ENCODE measurements around the gene AKAP17A. TPM values are rescaled to one million over a fixed set of nuclear protein-coding genes. Genes with fewer than 3 reads are reported as not detected.

The AKAP17A gene
- total and polyA plus RNA-seq, 2 experiments from 2014 or later = 46.3 to 85.2 TPM

- Histone ChIP-seq H3K79me2 (peaks cover 41% of the 10 kb centered on the region), H3K27me3 (no peaks in the 10 kb centered on the region), H2AFZ (no peak overlapping the region), H3K36me3 (replicated peaks; ENCODE audit: insufficient read depth, low read depth) (peaks cover 3% of the 10 kb centered on the region), H3K9me3 (ENCODE audit: low read depth) (peaks cover 3% of the 10 kb centered on the region), H3K9me2 (replicated peaks; ENCODE audit: insufficient read depth) (no peaks in the 10 kb centered on the region), H3K4me1 (ENCODE audit: insufficient read depth) (peaks cover 6% of the 10 kb centered on the region), H3K4me2 (no peak overlapping the region), H4K20me1 (ENCODE audit: insufficient read depth, poor library complexity, severe bottlenecking) (peaks cover 53% of the 10 kb centered on the region), H3K27ac (no peak overlapping the region), H3K4me3 (no peak overlapping the region)
- WGBS (ENCODE audit: low lambda C conversion rate, missing lambda C conversion rate) = 94% methylated on average over 46 of the region's 50 CpGs
- DNase-seq (ENCODE audit: low spot score) = no peak
- TF ChIP-seq, protein P1, sequence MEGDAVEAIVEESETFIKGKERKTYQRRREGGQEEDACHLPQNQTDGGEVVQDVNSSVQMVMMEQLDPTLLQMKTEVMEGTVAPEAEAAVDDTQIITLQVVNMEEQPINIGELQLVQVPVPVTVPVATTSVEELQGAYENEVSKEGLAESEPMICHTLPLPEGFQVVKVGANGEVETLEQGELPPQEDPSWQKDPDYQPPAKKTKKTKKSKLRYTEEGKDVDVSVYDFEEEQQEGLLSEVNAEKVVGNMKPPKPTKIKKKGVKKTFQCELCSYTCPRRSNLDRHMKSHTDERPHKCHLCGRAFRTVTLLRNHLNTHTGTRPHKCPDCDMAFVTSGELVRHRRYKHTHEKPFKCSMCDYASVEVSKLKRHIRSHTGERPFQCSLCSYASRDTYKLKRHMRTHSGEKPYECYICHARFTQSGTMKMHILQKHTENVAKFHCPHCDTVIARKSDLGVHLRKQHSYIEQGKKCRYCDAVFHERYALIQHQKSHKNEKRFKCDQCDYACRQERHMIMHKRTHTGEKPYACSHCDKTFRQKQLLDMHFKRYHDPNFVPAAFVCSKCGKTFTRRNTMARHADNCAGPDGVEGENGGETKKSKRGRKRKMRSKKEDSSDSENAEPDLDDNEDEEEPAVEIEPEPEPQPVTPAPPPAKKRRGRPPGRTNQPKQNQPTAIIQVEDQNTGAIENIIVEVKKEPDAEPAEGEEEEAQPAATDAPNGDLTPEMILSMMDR (IDR thresholded peaks at IDR 0.05; ENCODE audit: poor library complexity) = no peak
- TF ChIP-seq EZH2phosphoT487 (IDR thresholded peaks at IDR 0.05; ENCODE audit: low read depth, severe bottlenecking, unreplicated experiment) (no peak), EZH2 (IDR thresholded peaks at IDR 0.05; ENCODE audit: borderline replicate concordance) (no peak)
These were observed 6.8 kb downstream of the AKAP17A start for GRCh38 chrX:1598021-1598875.

DNA sequence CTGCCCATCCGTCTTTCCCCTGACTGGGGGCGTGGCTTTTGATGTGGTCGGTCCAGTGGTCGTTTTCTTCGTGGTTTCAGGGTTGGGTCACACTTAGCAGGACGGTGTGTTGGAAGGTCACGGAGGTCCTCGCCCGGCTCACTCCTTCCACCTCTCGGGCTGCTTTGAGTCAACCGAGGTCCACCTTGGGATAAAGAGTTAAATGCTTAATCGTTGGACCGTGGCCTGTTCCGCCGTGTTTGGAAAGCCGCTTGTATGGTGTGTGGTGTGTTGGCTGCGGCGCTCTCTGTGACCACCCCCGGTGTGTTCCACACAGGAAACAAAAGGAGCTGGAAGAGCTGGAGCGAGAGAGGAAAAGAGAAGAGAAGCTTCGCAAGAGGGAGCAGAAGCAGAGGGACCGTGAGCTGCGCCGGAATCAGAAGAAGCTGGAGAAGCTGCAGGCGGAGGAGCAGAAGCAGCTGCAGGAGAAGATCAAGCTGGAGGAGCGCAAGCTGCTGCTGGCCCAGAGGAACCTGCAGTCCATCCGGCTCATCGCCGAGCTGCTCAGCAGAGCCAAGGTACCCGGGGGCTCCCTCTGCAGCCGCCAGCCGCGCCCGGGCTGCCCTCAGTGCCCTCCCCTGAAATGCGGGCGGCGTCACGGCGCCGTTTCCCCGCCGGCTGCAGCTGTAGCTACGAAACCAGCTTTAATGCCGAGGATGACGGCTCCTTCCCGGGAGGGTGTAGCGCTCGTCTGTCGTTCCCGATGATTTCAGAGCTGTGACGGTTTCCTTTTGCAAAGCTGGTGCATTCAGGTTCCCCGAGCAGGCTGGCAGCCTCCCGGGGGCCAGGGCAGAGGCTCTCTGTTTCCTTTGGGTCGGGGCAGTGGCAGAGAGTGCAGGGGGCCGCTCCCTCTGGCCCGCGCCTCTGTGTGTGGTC lies 7.7 kb downstream of the AKAP17A start:
- Histone ChIP-seq H4K20me1 (ENCODE audit: insufficient read depth, poor library complexity, severe bottlenecking) (peaks cover 44% of the 10 kb centered on the region), H3K4me3 (no peak overlapping the region), H3K9me2 (replicated peaks; ENCODE audit: insufficient read depth) (no peaks in the 10 kb centered on the region), H2AFZ (no peak overlapping the region), H3K27ac (no peak overlapping the region), H3K9me3 (ENCODE audit: low read depth) (peaks cover 3% of the 10 kb centered on the region), H3K79me2 (peaks cover 32% of the 10 kb centered on the region), H3K4me2 (no peak overlapping the region), H3K4me1 (ENCODE audit: insufficient read depth) (no peaks in the 10 kb centered on the region), H3K27me3 (no peaks in the 10 kb centered on the region), H3K36me3 (replicated peaks; ENCODE audit: insufficient read depth, low read depth) (peaks cover 3% of the 10 kb centered on the region)
- TF ChIP-seq EZH2phosphoT487 (IDR thresholded peaks at IDR 0.05; ENCODE audit: low read depth, severe bottlenecking, unreplicated experiment) (no peak), EZH2 (IDR thresholded peaks at IDR 0.05; ENCODE audit: borderline replicate concordance) (no peak)
- TF ChIP-seq, protein P1 (IDR thresholded peaks at IDR 0.05; ENCODE audit: poor library complexity) = no peak
- DNase-seq (ENCODE audit: low spot score) = no peak
- 98% methylated on average over 57 of the region's 57 CpGs for WGBS (ENCODE audit: low lambda C conversion rate, missing lambda C conversion rate)

DNA sequence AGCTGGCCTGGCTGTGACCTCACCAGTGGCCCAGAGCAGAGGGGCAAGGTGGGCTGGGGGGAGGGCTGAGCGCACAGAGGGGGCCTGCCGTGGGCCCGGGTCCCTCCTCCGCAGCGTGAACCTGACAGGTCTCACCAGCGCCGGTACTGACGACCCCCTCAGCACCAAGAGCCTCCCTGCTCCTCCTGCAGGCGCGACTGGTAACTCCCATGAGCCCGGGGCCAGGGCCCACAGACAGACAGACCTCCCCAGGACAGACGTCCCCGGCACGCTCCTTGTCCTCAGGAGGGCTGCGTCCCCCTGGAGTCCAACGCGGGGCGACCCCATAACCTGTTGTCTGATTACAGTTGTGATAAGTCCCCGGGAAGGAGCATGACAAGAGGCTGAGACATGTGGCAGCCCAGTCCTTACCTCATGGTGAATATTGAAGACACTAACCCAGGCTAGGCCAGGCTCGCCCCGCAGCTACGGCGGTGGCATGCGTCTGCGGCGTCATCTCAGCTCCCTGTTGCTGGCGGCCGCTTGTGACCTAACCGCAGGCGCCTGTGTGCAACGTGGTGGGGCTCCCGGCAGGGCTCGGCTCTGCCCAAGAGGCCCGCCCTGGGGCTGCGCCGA lies 8.5 kb downstream of the AKAP17A start:
- no peaks in the 10 kb centered on the region for H3K27me3 ChIP-seq
- H3K27ac ChIP-seq = no peak overlapping the region
- H3K4me3 ChIP-seq = no peak overlapping the region
- 96% methylated on average over 24 of the region's 36 CpGs for WGBS (ENCODE audit: low lambda C conversion rate, missing lambda C conversion rate)
- DNase-seq (ENCODE audit: low spot score) = no peak
- peaks cover 3% of the 10 kb centered on the region for H3K36me3 ChIP-seq (replicated peaks; ENCODE audit: insufficient read depth, low read depth)
- peaks cover 36% of the 10 kb centered on the region for H4K20me1 ChIP-seq (ENCODE audit: insufficient read depth, poor library complexity, severe bottlenecking)
- peaks cover 3% of the 10 kb centered on the region for H3K9me3 ChIP-seq (ENCODE audit: low read depth)
- H3K9me2 ChIP-seq (replicated peaks; ENCODE audit: insufficient read depth) = no peaks in the 10 kb centered on the region
- H2AFZ ChIP-seq = no peak overlapping the region
- TF ChIP-seq, protein P1 (IDR thresholded peaks at IDR 0.05; ENCODE audit: poor library complexity) = no peak
- TF ChIP-seq EZH2phosphoT487 (IDR thresholded peaks at IDR 0.05; ENCODE audit: low read depth, severe bottlenecking, unreplicated experiment) = no peak
- TF ChIP-seq EZH2 (IDR thresholded peaks at IDR 0.05; ENCODE audit: borderline replicate concordance) = no peak
- peaks cover 25% of the 10 kb centered on the region for H3K79me2 ChIP-seq
- H3K4me1 ChIP-seq (ENCODE audit: insufficient read depth) = no peaks in the 10 kb centered on the region
- no peak overlapping the region for H3K4me2 ChIP-seq

All from hepatocyte (in vitro differentiated cells).